HEK293 (cell line): Measurements from ENCODE around the gene ZFYVE28.

Source experiments
- GLIS1 ChIP-seq: fragments of 450-650 bp; formaldehyde crosslinking; IDR thresholded peaks from 2 replicates; pipeline ENCODE4 v1.5.1; 2016; ENCODE audit warnings: missing biosample characterization, missing genetic modification characterization
- YY1 ChIP-seq: fragments of 450-650 bp; formaldehyde crosslinking; IDR thresholded peaks from 2 replicates; pipeline ENCODE4 v1.5.1; 2018; ENCODE audit warnings: missing biosample characterization, missing genetic modification characterization
- ZBTB20 ChIP-seq: fragments of 450-650 bp; formaldehyde crosslinking; IDR thresholded peaks from 2 replicates; pipeline ENCODE4 v1.5.1; 2016; ENCODE audit warnings: missing biosample characterization, missing genetic modification characterization
- ZFP37 ChIP-seq: fragments of 450-650 bp; formaldehyde crosslinking; IDR thresholded peaks from 2 replicates; pipeline ENCODE4 v1.5.1; 2016; ENCODE audit warnings: missing biosample characterization, missing genetic modification characterization
- ZNF747 ChIP-seq: fragments of 450-650 bp; formaldehyde crosslinking; IDR thresholded peaks from 2 replicates; pipeline ENCODE4 v1.5.1; 2016; ENCODE audit warnings: missing biosample characterization, missing genetic modification characterization
- TF ChIP-seq, protein P1 (sequence below): fragments of 450-650 bp; formaldehyde crosslinking; IDR thresholded peaks from 2 replicates; pipeline ENCODE4 v1.5.1; 2016; ENCODE audit warnings: missing biosample characterization, missing genetic modification characterization
- TF ChIP-seq, protein P2 (sequence below): fragments of 450-650 bp; formaldehyde crosslinking; IDR thresholded peaks from 2 replicates; pipeline ENCODE4 v1.5.1; 2016; ENCODE audit warnings: missing biosample characterization, missing genetic modification characterization
- TF ChIP-seq, protein P3 (sequence below): fragments of 450-650 bp; formaldehyde crosslinking; IDR thresholded peaks from 2 replicates; pipeline ENCODE4 v1.5.1; 2016; ENCODE audit warnings: missing biosample characterization, missing genetic modification characterization
- TF ChIP-seq, protein P4 (sequence below): fragments of 450-650 bp; formaldehyde crosslinking; IDR thresholded peaks from 2 replicates; pipeline ENCODE4 v1.5.1; 2016; ENCODE audit warnings: missing biosample characterization, missing genetic modification characterization
- TF ChIP-seq, protein P5 (sequence below): fragments of 450-650 bp; formaldehyde crosslinking; IDR thresholded peaks from 2 replicates; pipeline ENCODE4 v1.5.1; 2016; ENCODE audit warnings: missing biosample characterization, missing genetic modification characterization, low read depth
- TF ChIP-seq, protein P6 (sequence below): fragments of 450-650 bp; formaldehyde crosslinking; IDR thresholded peaks from 2 replicates; pipeline ENCODE4 v1.5.1; 2016; ENCODE audit warnings: missing biosample characterization, missing genetic modification characterization, borderline replicate concordance

DNA sequence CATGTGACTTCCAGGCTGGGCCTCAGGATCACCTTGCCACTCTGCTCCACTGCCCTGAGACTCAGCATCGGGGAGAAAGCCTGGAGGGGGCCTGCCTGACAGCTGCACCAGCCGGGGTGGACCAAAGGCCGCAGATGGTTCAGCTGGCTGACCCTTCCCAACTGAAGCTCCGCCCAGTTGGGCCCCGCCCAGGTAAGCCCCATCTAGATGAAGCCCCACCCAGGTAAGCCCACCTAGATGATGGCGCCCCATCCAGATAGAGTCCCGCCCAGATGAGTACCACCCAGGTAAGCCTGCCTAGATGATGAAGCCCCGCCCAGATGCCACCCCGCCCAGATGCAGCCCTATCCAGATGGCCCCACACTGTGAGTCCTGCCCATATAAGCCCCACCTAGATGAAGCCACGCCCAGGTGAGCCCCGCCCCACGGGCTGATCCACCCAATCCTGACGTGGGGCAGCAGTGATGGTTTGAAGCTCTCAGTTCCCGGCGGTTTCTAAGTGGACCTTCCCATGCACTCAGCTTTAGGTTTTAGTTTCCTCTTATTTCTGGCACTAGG lies 10.0 kb downstream of the ZFYVE28 start:
- no peak for TF ChIP-seq GLIS1 (tag by site-specific recombination)
- TF ChIP-seq, protein P1, sequence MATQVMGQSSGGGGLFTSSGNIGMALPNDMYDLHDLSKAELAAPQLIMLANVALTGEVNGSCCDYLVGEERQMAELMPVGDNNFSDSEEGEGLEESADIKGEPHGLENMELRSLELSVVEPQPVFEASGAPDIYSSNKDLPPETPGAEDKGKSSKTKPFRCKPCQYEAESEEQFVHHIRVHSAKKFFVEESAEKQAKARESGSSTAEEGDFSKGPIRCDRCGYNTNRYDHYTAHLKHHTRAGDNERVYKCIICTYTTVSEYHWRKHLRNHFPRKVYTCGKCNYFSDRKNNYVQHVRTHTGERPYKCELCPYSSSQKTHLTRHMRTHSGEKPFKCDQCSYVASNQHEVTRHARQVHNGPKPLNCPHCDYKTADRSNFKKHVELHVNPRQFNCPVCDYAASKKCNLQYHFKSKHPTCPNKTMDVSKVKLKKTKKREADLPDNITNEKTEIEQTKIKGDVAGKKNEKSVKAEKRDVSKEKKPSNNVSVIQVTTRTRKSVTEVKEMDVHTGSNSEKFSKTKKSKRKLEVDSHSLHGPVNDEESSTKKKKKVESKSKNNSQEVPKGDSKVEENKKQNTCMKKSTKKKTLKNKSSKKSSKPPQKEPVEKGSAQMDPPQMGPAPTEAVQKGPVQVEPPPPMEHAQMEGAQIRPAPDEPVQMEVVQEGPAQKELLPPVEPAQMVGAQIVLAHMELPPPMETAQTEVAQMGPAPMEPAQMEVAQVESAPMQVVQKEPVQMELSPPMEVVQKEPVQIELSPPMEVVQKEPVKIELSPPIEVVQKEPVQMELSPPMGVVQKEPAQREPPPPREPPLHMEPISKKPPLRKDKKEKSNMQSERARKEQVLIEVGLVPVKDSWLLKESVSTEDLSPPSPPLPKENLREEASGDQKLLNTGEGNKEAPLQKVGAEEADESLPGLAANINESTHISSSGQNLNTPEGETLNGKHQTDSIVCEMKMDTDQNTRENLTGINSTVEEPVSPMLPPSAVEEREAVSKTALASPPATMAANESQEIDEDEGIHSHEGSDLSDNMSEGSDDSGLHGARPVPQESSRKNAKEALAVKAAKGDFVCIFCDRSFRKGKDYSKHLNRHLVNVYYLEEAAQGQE (tag by site-specific recombination) = no peak
- TF ChIP-seq, protein P2, sequence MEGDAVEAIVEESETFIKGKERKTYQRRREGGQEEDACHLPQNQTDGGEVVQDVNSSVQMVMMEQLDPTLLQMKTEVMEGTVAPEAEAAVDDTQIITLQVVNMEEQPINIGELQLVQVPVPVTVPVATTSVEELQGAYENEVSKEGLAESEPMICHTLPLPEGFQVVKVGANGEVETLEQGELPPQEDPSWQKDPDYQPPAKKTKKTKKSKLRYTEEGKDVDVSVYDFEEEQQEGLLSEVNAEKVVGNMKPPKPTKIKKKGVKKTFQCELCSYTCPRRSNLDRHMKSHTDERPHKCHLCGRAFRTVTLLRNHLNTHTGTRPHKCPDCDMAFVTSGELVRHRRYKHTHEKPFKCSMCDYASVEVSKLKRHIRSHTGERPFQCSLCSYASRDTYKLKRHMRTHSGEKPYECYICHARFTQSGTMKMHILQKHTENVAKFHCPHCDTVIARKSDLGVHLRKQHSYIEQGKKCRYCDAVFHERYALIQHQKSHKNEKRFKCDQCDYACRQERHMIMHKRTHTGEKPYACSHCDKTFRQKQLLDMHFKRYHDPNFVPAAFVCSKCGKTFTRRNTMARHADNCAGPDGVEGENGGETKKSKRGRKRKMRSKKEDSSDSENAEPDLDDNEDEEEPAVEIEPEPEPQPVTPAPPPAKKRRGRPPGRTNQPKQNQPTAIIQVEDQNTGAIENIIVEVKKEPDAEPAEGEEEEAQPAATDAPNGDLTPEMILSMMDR (tag by site-specific recombination) = no peak
- TF ChIP-seq, protein P3, sequence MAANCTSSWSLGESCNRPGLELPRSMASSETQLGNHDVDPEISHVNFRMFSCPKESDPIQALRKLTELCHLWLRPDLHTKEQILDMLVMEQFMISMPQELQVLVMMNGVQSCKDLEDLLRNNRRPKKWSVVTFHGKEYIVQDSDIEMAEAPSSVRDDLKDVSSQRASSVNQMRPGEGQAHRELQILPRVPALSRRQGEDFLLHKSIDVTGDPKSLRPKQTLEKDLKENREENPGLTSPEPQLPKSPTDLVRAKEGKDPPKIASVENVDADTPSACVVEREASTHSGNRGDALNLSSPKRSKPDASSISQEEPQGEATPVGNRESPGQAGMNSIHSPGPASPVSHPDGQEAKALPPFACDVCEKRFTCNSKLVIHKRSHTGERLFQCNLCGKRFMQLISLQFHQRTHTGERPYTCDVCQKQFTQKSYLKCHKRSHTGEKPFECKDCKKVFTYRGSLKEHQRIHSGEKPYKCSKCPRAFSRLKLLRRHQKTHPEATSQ (tag by site-specific recombination) = no peak
- TF ChIP-seq, protein P4, sequence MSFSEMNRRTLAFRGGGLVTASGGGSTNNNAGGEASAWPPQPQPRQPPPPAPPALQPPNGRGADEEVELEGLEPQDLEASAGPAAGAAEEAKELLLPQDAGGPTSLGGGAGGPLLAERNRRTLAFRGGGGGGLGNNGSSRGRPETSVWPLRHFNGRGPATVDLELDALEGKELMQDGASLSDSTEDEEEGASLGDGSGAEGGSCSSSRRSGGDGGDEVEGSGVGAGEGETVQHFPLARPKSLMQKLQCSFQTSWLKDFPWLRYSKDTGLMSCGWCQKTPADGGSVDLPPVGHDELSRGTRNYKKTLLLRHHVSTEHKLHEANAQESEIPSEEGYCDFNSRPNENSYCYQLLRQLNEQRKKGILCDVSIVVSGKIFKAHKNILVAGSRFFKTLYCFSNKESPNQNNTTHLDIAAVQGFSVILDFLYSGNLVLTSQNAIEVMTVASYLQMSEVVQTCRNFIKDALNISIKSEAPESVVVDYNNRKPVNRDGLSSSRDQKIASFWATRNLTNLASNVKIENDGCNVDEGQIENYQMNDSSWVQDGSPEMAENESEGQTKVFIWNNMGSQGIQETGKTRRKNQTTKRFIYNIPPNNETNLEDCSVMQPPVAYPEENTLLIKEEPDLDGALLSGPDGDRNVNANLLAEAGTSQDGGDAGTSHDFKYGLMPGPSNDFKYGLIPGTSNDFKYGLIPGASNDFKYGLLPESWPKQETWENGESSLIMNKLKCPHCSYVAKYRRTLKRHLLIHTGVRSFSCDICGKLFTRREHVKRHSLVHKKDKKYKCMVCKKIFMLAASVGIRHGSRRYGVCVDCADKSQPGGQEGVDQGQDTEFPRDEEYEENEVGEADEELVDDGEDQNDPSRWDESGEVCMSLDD (tag by site-specific recombination) = no peak
- no peak for TF ChIP-seq ZFP37 (tag by site-specific recombination)
- no peak for TF ChIP-seq ZBTB20 (tag by site-specific recombination)
- TF ChIP-seq, protein P5, sequence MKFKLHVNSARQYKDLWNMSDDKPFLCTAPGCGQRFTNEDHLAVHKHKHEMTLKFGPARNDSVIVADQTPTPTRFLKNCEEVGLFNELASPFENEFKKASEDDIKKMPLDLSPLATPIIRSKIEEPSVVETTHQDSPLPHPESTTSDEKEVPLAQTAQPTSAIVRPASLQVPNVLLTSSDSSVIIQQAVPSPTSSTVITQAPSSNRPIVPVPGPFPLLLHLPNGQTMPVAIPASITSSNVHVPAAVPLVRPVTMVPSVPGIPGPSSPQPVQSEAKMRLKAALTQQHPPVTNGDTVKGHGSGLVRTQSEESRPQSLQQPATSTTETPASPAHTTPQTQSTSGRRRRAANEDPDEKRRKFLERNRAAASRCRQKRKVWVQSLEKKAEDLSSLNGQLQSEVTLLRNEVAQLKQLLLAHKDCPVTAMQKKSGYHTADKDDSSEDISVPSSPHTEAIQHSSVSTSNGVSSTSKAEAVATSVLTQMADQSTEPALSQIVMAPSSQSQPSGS (tag by site-specific recombination) = no peak
- TF ChIP-seq, protein P6, sequence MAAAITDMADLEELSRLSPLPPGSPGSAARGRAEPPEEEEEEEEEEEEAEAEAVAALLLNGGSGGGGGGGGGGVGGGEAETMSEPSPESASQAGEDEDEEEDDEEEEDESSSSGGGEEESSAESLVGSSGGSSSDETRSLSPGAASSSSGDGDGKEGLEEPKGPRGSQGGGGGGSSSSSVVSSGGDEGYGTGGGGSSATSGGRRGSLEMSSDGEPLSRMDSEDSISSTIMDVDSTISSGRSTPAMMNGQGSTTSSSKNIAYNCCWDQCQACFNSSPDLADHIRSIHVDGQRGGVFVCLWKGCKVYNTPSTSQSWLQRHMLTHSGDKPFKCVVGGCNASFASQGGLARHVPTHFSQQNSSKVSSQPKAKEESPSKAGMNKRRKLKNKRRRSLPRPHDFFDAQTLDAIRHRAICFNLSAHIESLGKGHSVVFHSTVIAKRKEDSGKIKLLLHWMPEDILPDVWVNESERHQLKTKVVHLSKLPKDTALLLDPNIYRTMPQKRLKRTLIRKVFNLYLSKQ (tag by site-specific recombination) = no peak
- TF ChIP-seq ZNF747 (tag by site-specific recombination) = no peak
- TF ChIP-seq YY1 (tag by site-specific recombination) = no peak
